ENCODE data around the gene IPCEF1. TPM values are rescaled to one million over a fixed set of nuclear protein-coding genes. Genes with fewer than 3 reads are reported as not detected.

IPCEF1 gene
- total and polyA plus RNA-seq, 4 donors, result 0.46 to 2.8 (median 1.3) TPM

- H3K36me3 ChIP-seq (ENCODE audit: control insufficient read depth in 4 of 4, insufficient read depth in 3 of 4, low read depth in 1 of 4, low read length in 3 of 4), result no peaks in the 10 kb centered on the region
- H3K4me1 ChIP-seq (ENCODE audit: control insufficient read depth in 4 of 4, insufficient read depth in 4 of 4, low read length in 3 of 4), result peaks cover 0 to 16% (median 12%) of the 10 kb centered on the region in 4 donors
- H3K9me3 ChIP-seq (ENCODE audit: control insufficient read depth in 4 of 4, low read length in 3 of 4), result no peaks in the 10 kb centered on the region
- H3K9ac ChIP-seq (ENCODE audit: low read depth in 1 of 2, low read length in 2 of 2), result peak overlapping the region; percentile 49 to 56
- WGBS, result 15% methylated on average over 4 of the region's 4 CpGs
- peak overlapping the region; percentile 66 to 69 for H3K27ac ChIP-seq (ENCODE audit: low read depth in 1 of 2, low read length in 2 of 2)
- DNase-seq (ENCODE audit: low spot score), result no peak
- H3K4me3 ChIP-seq (ENCODE audit: low read depth in 1 of 3, low read length in 3 of 3), result peak overlapping the region; percentile 36 to 51 (median 42)
- no peaks in the 10 kb centered on the region for H3K27me3 ChIP-seq (ENCODE audit: control insufficient read depth in 4 of 4, insufficient read depth in 4 of 4, low read length in 3 of 4)
- TF ChIP-seq MAX (IDR thresholded peaks at IDR 0.05), result peak; percentile 8
- TF ChIP-seq SP1 (IDR thresholded peaks at IDR 0.05), result no peak
- no peak for TF ChIP-seq FOXA1 (IDR thresholded peaks at IDR 0.05)
Measured at GRCh38 chr6:154157082-154157481, 199.5 kb downstream of the IPCEF1 start.

- DNase-seq (ENCODE audit: low spot score), result no peak
- 76% methylated on average over 11 of the region's 11 CpGs for WGBS
- Histone ChIP-seq H3K27ac (ENCODE audit: low read depth in 1 of 2, low read length in 2 of 2) (peak overlapping the region; percentile 66 to 69), H3K9me3 (ENCODE audit: control insufficient read depth in 4 of 4, low read length in 3 of 4) (no peaks in the 10 kb centered on the region), H3K9ac (ENCODE audit: low read depth in 1 of 2, low read length in 2 of 2) (peak overlapping the region in 1 of 2 donors; percentile 56), H3K4me1 (ENCODE audit: control insufficient read depth in 4 of 4, insufficient read depth in 4 of 4, low read length in 3 of 4) (peaks cover 0 to 16% (median 12%) of the 10 kb centered on the region in 4 donors), H3K27me3 (ENCODE audit: control insufficient read depth in 4 of 4, insufficient read depth in 4 of 4, low read length in 3 of 4) (no peaks in the 10 kb centered on the region), H3K36me3 (ENCODE audit: control insufficient read depth in 4 of 4, insufficient read depth in 3 of 4, low read depth in 1 of 4, low read length in 3 of 4) (no peaks in the 10 kb centered on the region), H3K4me3 (ENCODE audit: low read depth in 1 of 3, low read length in 3 of 3) (peak overlapping the region in 1 of 3 donors; percentile 51)
- TF ChIP-seq EGR1 (IDR thresholded peaks at IDR 0.05; ENCODE audit: low read depth in 2 of 2) (no peak), RAD21 (IDR thresholded peaks at IDR 0.05) (peak; percentile 81 to 82), CTCF (IDR thresholded peaks at IDR 0.05; ENCODE audit: low read depth, low read length, missing input control) (peak; percentile 39), SP1 (IDR thresholded peaks at IDR 0.05) (no peak)
Measured at GRCh38 chr6:154156135-154156896, 200.3 kb downstream of the IPCEF1 start.

GRCh38 chr6:154154389-154154967 lies 202.1 kb downstream of the IPCEF1 start:
- H3K27ac ChIP-seq (ENCODE audit: low read depth in 1 of 2, low read length in 2 of 2), result no peak overlapping the region
- no peaks in the 10 kb centered on the region for H3K36me3 ChIP-seq (ENCODE audit: control insufficient read depth in 4 of 4, insufficient read depth in 3 of 4, low read depth in 1 of 4, low read length in 3 of 4)
- H3K27me3 ChIP-seq (ENCODE audit: control insufficient read depth in 4 of 4, insufficient read depth in 4 of 4, low read length in 3 of 4), result no peaks in the 10 kb centered on the region
- peak; percentile 49 for DNase-seq (ENCODE audit: low spot score)
- WGBS, result 27% methylated on average over 6 of the region's 6 CpGs
- peaks cover 0 to 16% (median 12%) of the 10 kb centered on the region in 4 donors for H3K4me1 ChIP-seq (ENCODE audit: control insufficient read depth in 4 of 4, insufficient read depth in 4 of 4, low read length in 3 of 4)
- no peak overlapping the region for H3K9ac ChIP-seq (ENCODE audit: low read depth in 1 of 2, low read length in 2 of 2)
- H3K9me3 ChIP-seq (ENCODE audit: control insufficient read depth in 4 of 4, low read length in 3 of 4), result no peaks in the 10 kb centered on the region
- TF ChIP-seq TAF1 (conservative IDR thresholded peaks at IDR 0.05) (no peak), REST (IDR thresholded peaks at IDR 0.05) (no peak), FOXA2 (IDR thresholded peaks at IDR 0.05) (no peak), GABPA (IDR thresholded peaks at IDR 0.05 in 1 of 2, conservative IDR thresholded peaks at IDR 0.05 in 1 of 2) (no peak), MAX (IDR thresholded peaks at IDR 0.05) (peak; percentile 39), CTCF (IDR thresholded peaks at IDR 0.05; ENCODE audit: low read depth, low read length, missing input control) (peak; percentile 80), EGR1 (IDR thresholded peaks at IDR 0.05; ENCODE audit: low read depth in 2 of 2) (no peak), HNF4A (conservative IDR thresholded peaks at IDR 0.05) (no peak), YY1 (IDR thresholded peaks at IDR 0.05) (peak; percentile 80), JUND (IDR thresholded peaks at IDR 0.05) (no peak), RAD21 (IDR thresholded peaks at IDR 0.05) (peak; percentile 92 to 95), HNF4G (IDR thresholded peaks at IDR 0.05) (no peak), ATF3 (IDR thresholded peaks at IDR 0.05) (no peak)
- H3K4me3 ChIP-seq (ENCODE audit: low read depth in 1 of 3, low read length in 3 of 3), result no peak overlapping the region

All from liver (tissue), 9 donors.